NCI-H748 (cell line): ENCODE results near the gene APBA2.
A peak's percentile ranks its signal among the peaks of the same experiment; 100 is the strongest.

Source experiments
- DNase-seq: peaks from one replicate; lab custom pipeline; 2025; ENCODE audit not compliant: unreplicated experiment; lab: John Stamatoyannopoulos, UW

The APBA2 gene

DNA sequence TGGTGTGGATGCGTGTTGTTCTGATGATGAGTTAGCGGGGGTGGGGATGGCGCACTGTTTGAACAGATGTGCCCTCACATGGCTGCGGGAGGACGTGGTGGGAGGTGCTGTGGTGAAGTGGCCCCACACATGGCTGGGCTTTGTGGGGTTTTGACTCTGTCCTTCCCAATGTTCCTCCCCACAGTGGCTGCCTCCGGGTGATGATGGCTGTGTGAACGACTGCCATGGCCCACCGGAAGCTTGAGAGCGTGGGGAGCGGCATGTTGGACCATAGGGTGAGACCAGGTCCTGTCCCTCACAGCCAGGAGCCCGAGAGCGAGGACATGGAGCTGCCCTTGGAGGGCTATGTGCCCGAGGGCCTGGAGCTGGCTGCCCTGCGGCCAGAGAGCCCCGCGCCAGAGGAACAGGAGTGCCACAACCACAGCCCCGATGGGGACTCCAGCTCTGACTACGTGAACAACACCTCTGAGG is 167.9 kb downstream of the APBA2 start:
- DNase-seq: no peak

DNA sequence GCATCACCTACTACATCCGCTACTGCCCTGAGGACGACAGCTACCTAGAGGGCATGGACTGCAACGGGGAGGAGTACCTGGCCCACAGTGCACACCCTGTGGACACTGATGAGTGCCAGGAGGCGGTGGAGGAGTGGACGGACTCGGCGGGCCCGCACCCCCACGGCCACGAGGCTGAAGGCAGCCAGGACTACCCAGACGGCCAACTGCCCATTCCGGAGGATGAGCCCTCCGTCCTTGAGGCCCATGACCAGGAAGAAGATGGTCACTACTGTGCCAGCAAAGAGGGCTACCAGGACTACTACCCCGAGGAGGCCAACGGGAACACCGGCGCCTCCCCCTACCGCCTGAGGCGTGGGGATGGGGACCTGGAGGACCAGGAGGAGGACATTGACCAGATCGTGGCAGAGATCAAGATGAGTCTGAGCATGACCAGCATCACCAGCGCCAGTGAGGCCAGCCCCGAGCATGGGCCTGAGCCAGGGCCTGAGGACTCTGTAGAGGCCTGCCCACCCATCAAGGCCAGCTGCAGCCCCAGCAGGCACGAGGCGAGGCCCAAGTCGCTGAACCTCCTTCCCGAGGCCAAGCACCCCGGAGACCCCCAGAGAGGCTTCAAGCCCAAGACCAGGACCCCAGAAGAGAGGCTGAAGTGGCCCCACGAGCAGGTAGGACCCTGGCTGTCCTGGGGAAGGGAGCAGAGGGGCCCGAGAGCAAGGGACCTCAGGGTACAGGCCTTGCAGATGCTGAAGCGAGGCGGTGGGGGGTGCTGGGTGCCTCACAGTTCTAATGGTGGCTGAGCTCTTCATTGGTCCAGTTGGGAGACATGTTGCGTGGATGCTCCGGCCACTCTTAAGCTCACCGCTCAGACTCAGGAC is 168.6 kb downstream of the APBA2 start:
- DNase-seq: no peak

- DNase-seq: no peak
Observed at GRCh38 chr15:29055876-29056275, 170.1 kb downstream of the APBA2 start.

DNA sequence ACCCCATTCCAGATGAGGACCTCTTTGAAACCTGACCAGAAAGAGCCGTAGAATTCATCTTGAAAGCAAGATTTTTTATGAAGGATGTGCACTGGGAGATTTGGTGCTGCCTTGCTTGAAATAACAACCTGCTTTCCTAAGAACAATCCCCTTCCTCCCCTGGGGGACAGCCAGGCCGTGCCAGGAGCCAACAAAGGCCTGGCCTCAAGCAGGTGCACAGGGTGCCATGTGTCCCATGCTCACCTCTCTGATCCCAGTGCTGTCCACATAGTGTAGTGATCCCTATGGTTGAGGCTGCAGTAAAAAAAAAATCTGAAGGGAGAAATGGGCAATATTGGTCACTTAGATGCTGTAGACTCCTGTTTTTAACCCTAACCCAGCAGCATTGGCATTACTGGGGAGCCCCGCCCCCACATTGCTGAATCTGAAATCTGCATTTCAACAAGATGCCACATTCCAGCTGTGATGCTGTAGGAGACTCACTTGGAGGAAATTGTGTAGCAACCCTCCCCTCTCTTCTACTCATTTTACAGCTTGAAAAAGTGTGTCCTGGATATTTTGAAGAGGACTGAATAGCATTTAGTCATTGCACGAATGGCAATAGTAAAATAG is 171.2 kb downstream of the APBA2 start:
- no peak for DNase-seq

DNA sequence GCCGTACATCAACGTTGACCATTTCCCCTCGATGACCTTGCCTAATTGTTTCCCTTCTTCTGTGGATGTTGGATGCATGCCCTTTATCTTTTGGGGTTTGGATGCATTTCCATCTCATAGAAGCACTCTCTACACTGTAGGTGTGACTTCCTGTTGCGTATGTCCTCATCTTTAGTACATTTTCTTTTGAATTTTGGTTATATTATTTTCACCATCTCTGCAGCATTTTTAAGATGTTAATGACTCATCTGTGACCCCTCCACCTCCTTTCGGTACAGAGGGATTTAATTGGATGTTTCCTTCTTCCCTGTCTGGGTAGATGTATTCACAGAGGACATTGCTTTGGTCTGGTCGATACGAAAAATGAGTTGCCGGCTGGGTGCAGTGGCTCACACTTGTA is 172.1 kb downstream of the APBA2 start:
- no peak for DNase-seq

DNA sequence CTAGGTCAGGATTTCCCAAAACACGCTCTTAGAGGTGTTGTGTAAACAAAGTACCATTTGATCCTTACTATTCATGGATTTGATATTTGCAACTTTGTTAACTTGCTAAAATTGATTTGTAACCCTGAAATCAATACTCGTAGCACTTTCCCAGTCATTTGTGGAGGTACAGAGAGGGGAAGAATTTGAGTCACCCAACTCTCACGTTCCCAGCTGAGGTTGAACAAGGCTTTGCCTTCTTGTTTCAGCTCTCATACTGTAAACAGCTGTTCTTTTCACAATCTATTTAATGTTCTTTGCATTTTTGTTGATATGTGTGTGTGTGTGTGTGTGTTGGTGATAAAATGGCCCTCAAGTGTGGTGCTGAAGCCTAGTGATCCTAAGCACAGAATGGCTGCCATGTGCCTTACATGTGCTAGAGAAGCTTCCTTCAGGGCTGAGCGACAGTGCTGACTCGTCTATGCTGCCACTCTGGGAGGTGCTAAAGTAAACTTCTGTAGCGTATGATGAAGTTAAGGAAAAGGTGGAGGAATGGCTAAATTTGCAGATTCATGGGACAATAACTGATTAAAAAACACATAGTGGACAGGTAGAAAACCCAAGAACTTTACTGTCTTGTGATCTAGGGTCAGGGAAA is 173.2 kb downstream of the APBA2 start:
- no peak for DNase-seq

DNA sequence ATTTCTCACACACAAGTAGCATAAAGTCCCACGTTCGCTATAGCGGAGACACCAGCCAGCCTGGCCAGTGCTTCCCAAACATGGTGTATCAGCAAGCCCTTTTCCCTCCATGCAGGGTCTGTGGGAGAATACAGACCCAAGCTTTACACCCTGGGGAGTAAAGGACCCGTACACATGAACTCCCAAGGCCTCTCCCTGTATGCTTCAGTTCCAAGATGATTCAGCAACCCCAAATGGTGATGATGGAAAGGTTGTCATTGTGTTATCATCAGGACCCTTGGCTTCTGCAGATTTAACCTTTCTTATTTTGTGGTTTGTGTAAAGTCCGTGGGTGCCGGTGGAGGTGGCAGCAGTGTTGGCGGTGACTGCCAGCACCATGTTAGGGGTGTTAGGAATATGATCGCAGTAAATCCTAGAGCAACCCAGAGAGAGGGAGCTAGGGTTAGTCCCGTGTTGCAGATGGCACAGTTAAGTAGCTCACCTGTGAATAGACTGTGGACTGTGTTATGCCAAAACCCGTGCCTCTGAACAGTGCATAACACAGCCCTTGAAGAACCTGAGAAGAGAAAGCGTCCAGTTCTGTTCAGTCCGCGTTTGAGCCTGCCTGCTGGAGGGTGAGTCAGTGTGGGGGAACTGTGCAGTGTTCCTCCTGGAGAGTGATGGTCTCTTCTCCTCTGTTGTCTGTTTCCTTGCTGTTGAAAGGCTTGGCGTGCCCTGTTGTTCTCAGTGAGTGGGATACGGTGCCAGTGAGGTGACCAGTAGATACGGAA is 174.3 kb downstream of the APBA2 start:
- DNase-seq: no peak

DNA sequence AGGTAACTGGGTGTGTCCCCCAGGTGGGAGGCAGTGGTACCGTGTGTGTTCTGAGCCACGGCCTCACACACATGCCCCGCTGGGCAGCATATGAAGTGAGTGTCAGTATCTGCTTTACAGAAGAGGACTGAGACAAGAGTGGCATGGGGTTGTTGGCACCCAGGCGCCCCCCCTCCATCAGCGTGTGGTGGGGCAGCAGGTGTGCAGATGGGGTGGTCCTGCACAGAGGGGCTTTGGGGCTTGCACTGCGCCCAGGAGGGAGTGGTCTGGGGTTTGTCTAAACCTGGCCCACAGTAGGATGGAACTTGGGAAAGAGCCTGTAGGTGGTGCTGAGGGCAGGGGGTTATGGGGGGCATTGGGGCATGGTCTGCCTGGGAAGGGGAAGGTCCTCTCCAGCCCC is 176.0 kb downstream of the APBA2 start:
- DNase-seq: no peak

- DNase-seq: no peak
Observed at GRCh38 chr15:29062179-29062591, 176.4 kb downstream of the APBA2 start.

- no peak for DNase-seq
Observed at GRCh38 chr15:29062626-29063025, 176.9 kb downstream of the APBA2 start.

GRCh38 chr15:29063646-29064045 is 177.9 kb downstream of the APBA2 start:
- DNase-seq: no peak

- no peak for DNase-seq
Observed at GRCh38 chr15:29064290-29064689, 178.5 kb downstream of the APBA2 start.

DNA sequence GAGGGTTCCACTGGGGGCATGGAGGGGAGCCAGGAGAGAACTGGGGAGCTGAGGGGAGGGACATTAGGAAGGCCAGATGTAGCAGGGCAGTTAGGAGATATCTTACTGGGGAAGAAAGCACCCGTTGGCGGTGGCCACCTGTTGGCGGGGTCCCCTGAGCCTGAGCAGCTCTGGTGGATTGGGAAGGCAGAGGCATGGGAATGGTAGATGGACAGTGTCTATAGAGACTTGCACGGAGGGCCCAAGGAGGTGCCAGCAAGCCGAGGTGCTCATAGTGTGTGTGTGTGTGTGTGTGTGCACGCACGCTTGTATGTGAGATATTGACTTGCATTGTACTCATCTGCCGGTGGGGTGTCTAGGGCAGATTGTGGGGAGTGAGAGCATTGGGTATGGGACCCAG is 179.0 kb downstream of the APBA2 start:
- DNase-seq: no peak

- no peak for DNase-seq
Observed at GRCh38 chr15:29065571-29065970, 179.8 kb downstream of the APBA2 start.

DNA sequence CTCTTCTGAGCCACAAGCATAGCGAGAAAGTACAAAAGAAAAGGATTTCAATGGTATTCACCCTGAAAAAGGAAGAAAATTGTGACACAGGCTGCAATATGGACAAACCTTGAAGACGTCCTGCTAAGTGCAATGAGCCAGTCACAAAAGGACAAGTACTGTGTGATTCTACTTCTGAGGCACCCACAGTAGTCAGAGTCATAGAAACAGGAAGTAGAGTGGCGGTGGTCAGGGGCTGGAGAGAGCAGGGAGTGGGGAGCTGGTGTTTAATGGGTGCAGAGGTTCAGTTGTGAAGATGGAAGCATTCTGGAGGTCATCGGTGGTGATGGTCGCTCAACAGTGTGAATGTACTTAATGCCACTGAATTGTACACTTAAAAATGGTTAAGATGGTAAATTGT is 180.5 kb downstream of the APBA2 start:
- no peak for DNase-seq

DNA sequence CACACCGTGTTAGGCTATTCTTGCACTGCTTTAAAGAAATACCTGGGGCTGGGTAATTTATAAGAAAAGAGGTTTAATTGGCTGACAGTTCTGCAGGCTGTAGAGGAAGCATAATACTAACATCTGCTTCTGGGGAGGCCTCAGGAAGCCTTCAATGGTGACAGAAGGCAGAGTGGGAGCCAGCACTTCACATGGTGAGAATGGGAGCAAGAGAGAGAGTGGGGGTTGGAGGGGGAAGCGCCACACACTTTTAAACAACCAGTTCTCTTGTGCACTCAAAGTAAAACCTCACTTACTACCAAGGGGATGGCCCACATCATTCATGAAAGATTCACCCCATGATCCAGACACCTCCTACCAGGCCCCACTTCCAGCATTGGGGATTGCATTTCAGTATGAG is 181.1 kb downstream of the APBA2 start:
- no peak for DNase-seq

GRCh38 chr15:29067949-29068348 is 182.2 kb downstream of the APBA2 start:
- no peak for DNase-seq

DNA sequence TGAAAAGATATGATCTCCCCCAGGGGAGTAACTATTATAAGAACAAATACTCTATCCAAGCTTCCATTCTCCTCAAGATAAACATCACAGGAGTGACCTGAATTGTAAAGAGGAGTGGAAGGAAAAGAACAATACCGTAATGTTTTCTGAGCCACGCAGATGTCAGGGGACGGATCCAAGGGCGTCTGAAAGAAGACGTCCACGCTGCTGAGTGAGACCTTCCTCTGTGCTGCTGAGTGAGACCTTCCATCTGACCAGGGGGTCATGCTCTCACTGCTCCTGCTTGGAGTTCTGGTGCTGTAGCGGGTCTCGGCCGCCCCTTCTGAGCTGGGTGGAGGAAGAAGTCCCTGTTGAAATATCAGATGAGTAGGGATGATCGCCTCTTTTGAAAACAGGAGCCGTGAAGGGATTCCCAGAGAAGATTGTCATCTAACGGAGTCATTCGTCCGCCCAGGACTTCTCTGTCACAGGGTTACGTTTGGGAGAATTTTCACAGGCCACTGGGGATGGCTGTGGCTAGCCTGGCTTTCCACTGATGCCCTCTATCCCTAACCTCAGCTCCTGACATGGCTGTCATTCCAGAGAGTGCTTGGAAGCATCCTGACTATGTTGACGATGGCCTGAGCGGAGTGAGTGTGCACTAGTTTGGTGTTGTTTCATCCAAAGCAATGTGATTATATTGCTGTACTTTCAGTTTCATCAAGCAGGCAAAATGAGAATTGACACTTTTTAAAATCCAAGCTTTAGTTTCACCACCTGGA is 184.9 kb downstream of the APBA2 start:
- peak; percentile 18 for DNase-seq

- DNase-seq: peak; percentile 46
Observed at GRCh38 chr15:29071232-29071881, 185.6 kb downstream of the APBA2 start.

DNA sequence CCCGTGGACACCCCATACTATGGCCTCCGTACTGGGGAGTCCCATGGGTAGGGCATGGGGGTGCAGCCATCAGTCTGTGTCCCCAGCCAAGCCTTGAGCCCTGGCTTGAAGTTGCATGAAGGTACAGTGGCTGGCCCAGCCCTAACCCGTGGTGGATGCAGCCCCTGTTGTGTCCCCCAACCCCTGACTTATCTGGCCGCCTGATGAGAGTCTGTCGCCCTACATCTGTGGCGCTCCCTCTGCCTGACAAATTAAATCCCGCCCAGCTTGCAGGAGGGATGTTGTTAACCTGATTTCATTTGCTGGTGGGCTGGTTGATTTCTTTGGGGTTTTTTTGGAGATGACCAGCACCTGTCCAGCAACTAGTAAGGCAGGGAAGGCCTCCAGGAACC is 186.1 kb downstream of the APBA2 start:
- DNase-seq: no peak
